NCI-H2107 (cell line): ENCODE results near the gene TRIM38.

Experiments used
- DNase-seq: peaks from one replicate; lab custom pipeline; 2025; lab: John Stamatoyannopoulos, UW

The TRIM38 gene

GRCh38 chr6:26026833-26027490 lies 64.4 kb downstream of the TRIM38 start:
- peak; percentile 73 for DNase-seq

- no peak for DNase-seq
Observed at GRCh38 chr6:26027491-26028211, 65.0 kb downstream of the TRIM38 start.

- DNase-seq = no peak
Observed at GRCh38 chr6:26028212-26028745, 65.7 kb downstream of the TRIM38 start.

- DNase-seq = no peak
Observed at GRCh38 chr6:26028746-26029569, 66.4 kb downstream of the TRIM38 start.

- no peak for DNase-seq
Observed at GRCh38 chr6:26029570-26029856, 66.9 kb downstream of the TRIM38 start.

GRCh38 chr6:26029857-26030653 lies 67.5 kb downstream of the TRIM38 start:
- DNase-seq = no peak

GRCh38 chr6:26030716-26031115 lies 68.1 kb downstream of the TRIM38 start:
- no peak for DNase-seq

- no peak for DNase-seq
Observed at GRCh38 chr6:26031151-26031594, 68.6 kb downstream of the TRIM38 start.

GRCh38 chr6:26031595-26032339 lies 69.2 kb downstream of the TRIM38 start:
- peak; percentile 85 for DNase-seq

- no peak for DNase-seq
Observed at GRCh38 chr6:26032340-26033084, 69.9 kb downstream of the TRIM38 start.

GRCh38 chr6:26033085-26033940 lies 70.7 kb downstream of the TRIM38 start:
- no peak for DNase-seq

GRCh38 chr6:26033941-26034354 lies 71.3 kb downstream of the TRIM38 start:
- DNase-seq = no peak

GRCh38 chr6:26034905-26035304 lies 72.3 kb downstream of the TRIM38 start:
- DNase-seq = no peak
